OCI-LY3 (cell line): ENCODE data around the gene ARL8B.

Experiments used
- CTCF ChIP-seq: fragments of 200-600, 300-600 bp; sonication (generic); IDR thresholded peaks from 2 replicates; pipeline ENCODE4 v1.5.1; 2014; ENCODE audit warnings: antibody characterized with exemption, low read length, low read depth
- EZH2phosphoT487 ChIP-seq: fragments of 200-600 bp; shearing (Covaris generic); IDR thresholded peaks from 2 replicates; pipeline ENCODE4 v1.6.1; 2018; ENCODE audit warnings: antibody characterized with exemption, mixed run types, low read depth

GRCh38 chr3:5160321-5160720 lies 38.2 kb downstream of the ARL8B start:
- TF ChIP-seq CTCF, result no peak
- no peak for TF ChIP-seq EZH2phosphoT487
